Epithelial cell of prostate (primary cell): ENCODE measurements around the gene SLC6A12.

ENCODE experiments used
- DNase-seq: peaks from one replicate; pipeline ENCODE4 v3.0.0-alpha.2; 2011; ENCODE audit warnings: low read depth, low spot score
- H3K27ac ChIP-seq: fragments of 450-650 bp; 2 replicates; pipeline ENCODE4 v1.5.1; 2017; ENCODE audit warnings: mild to moderate bottlenecking

The SLC6A12 gene

DNA sequence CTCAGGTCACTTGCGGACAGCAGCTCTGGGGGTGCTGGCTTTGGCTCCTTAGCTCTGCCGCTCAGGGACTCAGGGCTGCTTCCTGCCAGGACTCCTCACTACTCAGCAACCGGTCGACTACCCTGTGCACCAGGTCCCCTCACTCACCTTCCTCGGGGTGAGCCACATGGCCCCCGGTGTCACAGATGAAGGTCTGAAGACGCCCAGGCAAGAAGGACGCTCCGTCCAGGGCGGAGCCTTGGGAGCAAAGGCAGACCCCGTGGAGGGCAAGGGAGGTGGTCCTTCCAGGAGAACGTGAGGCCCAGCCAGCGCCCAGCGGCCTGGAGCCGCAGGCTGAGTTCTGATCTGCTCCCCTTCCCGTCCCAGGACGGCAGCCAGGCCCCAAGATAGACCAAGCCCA lies 32.0 kb downstream of the SLC6A12 start:
- H3K27ac ChIP-seq = no peak overlapping the region
- DNase-seq = no peak

DNA sequence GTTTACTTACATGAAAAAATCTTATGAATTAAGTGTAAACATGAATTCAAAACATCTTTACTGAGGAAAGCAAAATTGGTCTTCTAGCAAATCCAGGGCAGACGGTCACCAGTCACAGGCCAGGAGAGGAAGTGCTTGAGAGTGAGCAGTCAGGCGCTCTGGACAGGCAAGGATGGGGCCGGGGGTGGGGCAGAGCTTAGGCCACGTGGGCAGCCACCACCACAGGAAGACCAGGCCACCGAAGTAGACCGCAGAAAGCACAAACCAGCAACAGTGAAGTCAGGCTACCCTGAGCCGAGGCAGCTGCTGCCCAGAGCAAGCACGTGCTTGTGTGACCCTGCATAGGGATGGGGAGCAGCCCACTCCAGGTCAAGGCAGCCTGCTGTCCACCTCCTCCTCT lies 33.5 kb downstream of the SLC6A12 start:
- no peak for DNase-seq
- H3K27ac ChIP-seq = no peak overlapping the region

DNA sequence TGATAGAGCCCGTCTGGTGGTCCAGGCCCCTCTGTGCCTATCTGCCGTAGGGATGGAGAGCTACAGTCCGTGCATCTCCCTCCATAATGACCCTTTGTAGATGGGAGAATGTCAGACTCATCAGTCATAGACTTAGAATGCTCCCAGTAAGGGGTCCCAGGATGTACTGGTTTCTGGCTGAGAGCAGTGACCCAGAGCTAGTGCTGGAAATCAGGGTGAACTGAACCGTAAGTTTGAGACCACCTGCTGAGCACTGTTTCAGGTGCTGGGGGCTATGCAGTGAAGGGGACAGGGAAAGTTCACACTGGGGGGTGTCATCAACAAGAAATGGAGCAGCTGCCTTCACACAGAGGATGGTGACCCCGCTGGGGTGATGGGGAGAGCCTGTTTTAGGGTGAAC lies 34.1 kb downstream of the SLC6A12 start:
- DNase-seq = no peak

GRCh38 chr12:179131-179884 lies 34.6 kb downstream of the SLC6A12 start:
- no peak for DNase-seq
- no peak overlapping the region for H3K27ac ChIP-seq

More for the DNA sequence above, 34.1 kb downstream of the SLC6A12 start:
- no peak overlapping the region for H3K27ac ChIP-seq

- no peak overlapping the region for H3K27ac ChIP-seq
- DNase-seq = no peak
Observed at GRCh38 chr12:178829-179109, 35.2 kb downstream of the SLC6A12 start.

- no peak for DNase-seq
- no peak overlapping the region for H3K27ac ChIP-seq
Observed at GRCh38 chr12:177980-178828, 35.8 kb downstream of the SLC6A12 start.

- no peak overlapping the region for H3K27ac ChIP-seq
- DNase-seq = no peak
Observed at GRCh38 chr12:177336-177979, 36.5 kb downstream of the SLC6A12 start.

- DNase-seq = no peak
- H3K27ac ChIP-seq = no peak overlapping the region
Observed at GRCh38 chr12:176321-177181, 37.4 kb downstream of the SLC6A12 start.

DNA sequence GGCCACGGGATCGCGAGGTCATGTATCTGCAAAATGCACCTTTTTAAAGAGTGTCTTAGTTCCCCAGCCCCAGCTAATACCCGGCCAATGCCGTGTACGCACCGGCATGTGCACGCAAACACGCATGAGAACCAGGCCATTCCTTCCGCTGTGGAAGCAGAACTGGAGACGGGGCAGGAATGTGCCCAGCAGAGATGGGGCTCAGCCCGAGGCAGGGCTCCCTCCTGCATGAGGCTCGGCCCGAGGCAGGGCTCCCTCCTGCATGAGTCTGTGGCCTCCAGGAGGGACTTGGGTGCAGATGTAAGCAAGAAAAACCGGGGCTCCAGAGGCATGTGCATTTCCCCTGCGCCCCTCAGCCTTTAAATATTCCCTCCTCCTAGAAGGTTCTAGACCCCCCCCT lies 38.2 kb downstream of the SLC6A12 start:
- DNase-seq = no peak
- H3K27ac ChIP-seq = no peak overlapping the region

GRCh38 chr12:175250-175649 lies 38.7 kb downstream of the SLC6A12 start:
- no peak for DNase-seq
- no peak overlapping the region for H3K27ac ChIP-seq

GRCh38 chr12:174596-174995 lies 39.4 kb downstream of the SLC6A12 start:
- no peak for DNase-seq
- no peak overlapping the region for H3K27ac ChIP-seq

DNA sequence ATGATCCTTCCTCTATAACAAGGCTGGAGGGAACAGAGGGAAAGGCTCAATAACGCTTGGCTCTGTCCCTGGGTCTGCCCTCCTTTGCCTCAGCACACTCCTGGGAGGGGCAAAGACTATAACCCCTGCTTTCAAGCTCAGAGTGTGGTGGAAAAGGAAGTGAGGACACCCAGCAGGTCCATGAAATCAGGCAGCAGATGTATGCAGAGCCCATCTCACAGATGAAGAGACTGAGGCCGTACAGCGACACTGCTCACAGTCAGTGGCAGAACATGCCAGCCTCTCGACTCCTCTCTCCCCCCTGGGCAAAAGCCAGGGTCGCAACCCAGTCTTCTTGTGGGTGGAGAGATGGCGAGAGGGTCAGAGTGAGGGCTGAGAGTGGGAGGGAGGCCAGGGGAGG lies 39.8 kb downstream of the SLC6A12 start:
- no peak for DNase-seq
- H3K27ac ChIP-seq = no peak overlapping the region

DNA sequence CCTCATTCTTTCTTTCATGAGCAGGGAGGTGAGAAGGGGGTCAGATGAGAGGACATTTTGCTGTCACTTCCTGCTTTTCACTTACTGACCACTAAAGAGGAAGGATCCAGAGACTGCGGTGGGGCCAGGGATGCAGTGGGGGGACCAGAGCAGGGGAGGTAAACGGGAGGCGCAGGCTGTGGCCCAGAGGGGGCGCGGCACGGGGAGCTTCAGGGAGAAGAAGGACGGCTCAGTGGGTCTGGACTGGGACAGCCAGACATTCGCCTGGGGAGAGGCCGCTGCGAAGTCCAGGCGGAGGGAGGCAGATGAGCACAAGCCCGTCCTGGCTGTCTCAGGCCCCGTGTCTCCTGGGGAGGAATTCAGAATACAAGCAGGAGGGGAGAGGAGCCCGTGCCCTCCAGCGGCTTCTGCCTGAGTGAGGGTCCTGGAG lies 41.2 kb downstream of the SLC6A12 start:
- no peak for DNase-seq
- H3K27ac ChIP-seq = no peak overlapping the region

- no peak for DNase-seq
- no peak overlapping the region for H3K27ac ChIP-seq
Observed at GRCh38 chr12:171743-172676, 41.9 kb downstream of the SLC6A12 start.

DNA sequence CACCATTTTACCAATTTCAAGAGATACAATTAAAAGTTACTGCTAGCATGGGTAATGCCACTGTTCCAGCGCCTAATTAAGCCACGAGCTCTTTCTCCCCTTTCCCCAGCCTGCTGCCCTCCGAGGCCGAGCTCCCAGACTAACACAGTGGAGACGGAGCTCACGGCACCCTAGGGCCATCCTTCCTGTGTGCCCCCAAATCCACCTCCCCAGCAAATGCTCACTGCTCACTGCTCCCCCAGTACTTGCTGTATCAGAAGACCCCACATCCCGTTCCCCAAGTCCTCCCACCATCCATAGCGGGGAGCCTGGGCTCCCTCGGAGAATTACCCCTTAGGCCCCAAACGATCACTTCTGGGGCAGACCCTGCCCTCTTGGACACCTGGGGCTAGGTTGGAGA lies 42.7 kb downstream of the SLC6A12 start:
- H3K27ac ChIP-seq = no peak overlapping the region
- no peak for DNase-seq

- DNase-seq = no peak
- H3K27ac ChIP-seq = no peak overlapping the region
Observed at GRCh38 chr12:170371-171225, 43.4 kb downstream of the SLC6A12 start.

DNA sequence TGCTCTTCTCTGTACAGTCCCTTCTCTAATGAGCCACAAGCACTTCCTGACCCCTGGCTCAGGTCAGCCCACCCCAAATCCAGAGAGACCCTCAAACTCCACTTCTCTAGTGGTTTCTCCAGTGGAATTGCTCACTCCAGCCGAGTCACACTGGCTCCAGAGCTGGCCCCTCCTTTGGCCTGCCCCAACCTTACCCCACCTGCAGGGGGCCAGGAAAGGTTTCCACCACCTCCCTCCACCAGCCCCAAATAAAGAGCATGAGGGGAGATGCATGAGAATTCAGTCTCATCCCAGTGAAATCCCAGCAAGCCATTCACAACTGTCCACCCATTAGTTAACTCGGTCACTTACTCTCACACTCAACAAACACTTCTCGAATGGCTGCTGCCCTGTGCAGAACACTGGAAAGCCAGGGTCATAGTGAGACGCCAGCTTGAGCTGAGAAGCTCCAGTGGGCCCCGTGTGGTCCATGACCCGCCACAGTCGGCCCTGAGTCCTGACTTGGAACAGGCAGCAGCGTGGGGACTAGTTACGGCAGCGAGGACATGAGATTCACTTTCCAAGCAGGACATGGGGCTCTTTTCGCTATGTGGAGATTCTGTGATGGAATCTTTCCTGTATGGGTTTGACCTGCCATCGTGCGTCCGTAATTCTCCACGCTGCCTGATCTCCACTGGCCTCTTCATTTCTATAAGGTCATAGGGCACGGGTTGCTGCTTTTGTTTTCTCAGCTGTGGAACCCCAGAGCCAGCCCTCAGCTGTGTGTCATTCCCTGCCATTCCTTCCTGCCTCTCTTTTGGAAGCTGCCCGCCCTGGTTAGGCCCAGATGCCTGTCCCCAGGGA lies 44.2 kb downstream of the SLC6A12 start:
- DNase-seq = no peak

More for the DNA sequence above, 44.2 kb downstream of the SLC6A12 start:
- no peak overlapping the region for H3K27ac ChIP-seq
